HUES6 (cell line): ENCODE results near the gene CNNM4.

Experiments
- H3K27ac ChIP-seq: 2 replicates; pipeline ENCODE4 v1.7.0; 2013; ENCODE audit warnings: low read depth, mild to moderate bottlenecking, low read length, inconsistent platforms
- H3K27me3 ChIP-seq: 2 replicates; pipeline ENCODE4 v1.6.1; 2013; ENCODE audit warnings: low read length; ENCODE audit not compliant: control insufficient read depth, insufficient read depth
- H3K36me3 ChIP-seq: 2 replicates; pipeline ENCODE4 v1.6.1; 2013; ENCODE audit warnings: low read length; ENCODE audit not compliant: control insufficient read depth, insufficient read depth
- H3K4me1 ChIP-seq: 2 replicates; pipeline ENCODE4 v1.6.1; 2013; ENCODE audit warnings: low read length; ENCODE audit not compliant: control insufficient read depth, insufficient read depth
- H3K4me3 ChIP-seq: 2 replicates; pipeline ENCODE4 v1.5.1; 2013; ENCODE audit warnings: low read depth, low read length
- H3K9ac ChIP-seq: one replicate; pipeline ENCODE4 v1.6.1; 2013; ENCODE audit warnings: mild to moderate bottlenecking, low read length
- H3K9me3 ChIP-seq: 2 replicates; pipeline ENCODE4 v1.6.1; 2013; ENCODE audit warnings: low read depth, low read length; ENCODE audit not compliant: control insufficient read depth, insufficient read depth

Gene CNNM4

DNA sequence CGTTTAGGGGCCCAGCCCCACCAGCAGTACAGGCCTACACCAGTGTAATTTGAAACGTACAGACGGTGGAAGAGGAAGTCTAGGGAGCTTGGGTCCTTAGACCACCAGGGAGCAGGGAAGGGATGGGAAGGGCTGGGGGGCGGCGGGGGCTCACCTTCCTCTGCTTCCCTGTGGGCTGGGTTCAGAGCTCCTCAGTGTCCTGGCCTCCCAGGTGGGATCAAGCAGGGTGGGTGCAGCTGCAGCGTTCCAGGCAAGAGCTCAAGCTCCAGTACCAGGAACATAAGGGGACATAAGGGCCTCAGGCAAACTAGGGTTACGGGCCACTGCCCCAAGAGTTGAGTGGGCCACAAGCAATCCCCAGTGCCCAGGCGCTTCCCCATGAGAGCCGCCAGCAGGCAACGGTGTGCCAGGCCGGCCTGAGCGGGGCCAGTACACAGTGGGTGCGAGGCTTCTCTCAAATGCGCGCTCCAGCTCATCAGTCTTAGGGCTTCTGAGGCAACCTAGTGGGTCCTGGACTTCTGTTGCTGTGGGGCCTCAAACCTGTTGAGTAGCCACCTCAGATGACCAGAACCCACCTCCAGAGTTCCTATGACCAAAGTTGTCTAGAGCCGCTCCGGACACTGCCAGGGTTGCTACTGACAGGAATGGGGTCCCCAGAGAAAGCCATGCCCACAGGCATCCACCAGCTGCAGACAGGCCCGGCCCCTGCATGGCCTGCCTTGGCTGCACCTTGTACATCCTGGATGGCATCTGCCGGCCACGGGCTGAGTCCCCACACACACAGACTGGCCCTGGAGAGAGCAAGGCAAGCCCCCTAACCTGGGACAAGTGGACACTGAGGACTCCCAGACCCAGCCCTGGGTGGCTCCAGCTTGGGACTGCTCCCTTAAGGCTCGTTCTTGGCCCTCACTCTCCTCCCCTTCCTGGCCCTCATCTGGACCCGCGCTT lies 77.9 kb downstream of the CNNM4 start:
- Histone ChIP-seq H3K9ac (no peak overlapping the region), H3K9me3 (no peaks in the 10 kb centered on the region), H3K27me3 (no peaks in the 10 kb centered on the region), H3K36me3 (peaks cover 22% of the 10 kb centered on the region), H3K4me3 (no peak overlapping the region), H3K4me1 (peaks cover 16% of the 10 kb centered on the region), H3K27ac (no peak overlapping the region)

DNA sequence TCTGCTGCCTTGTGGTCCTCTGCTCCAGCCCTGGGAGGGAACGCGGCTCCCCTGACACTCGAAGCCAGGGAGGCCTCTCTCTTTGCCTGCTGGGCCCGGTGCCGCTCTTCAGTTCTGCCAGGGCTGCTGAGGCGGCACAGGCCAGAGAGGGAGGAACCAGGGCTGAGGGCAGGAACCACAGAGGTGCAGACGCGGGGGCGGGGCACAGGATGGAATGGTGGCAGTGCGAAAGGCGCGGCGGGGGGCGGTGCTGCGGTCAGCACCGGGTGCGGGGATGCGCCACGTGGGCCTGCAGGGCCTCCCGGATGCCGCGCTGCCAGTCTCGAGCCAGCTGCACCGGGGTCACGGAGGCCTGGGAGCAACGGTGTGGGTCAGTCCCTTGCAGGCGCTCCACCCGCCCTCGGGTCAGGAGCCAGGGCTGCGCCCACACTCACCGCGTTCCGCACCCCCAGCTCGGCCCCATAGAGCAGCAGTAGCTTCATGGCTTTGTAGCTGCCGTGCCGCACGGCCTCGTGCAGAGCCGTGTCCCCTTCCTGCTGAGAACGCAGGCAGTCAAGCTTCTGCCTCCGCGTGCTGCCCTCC lies 78.7 kb downstream of the CNNM4 start:
- peaks cover 22% of the 10 kb centered on the region for H3K36me3 ChIP-seq
- no peak overlapping the region for H3K27ac ChIP-seq
- peaks cover 16% of the 10 kb centered on the region for H3K4me1 ChIP-seq
- no peak overlapping the region for H3K9ac ChIP-seq
- no peaks in the 10 kb centered on the region for H3K9me3 ChIP-seq
- H3K27me3 ChIP-seq: no peaks in the 10 kb centered on the region
- H3K4me3 ChIP-seq: no peak overlapping the region

DNA sequence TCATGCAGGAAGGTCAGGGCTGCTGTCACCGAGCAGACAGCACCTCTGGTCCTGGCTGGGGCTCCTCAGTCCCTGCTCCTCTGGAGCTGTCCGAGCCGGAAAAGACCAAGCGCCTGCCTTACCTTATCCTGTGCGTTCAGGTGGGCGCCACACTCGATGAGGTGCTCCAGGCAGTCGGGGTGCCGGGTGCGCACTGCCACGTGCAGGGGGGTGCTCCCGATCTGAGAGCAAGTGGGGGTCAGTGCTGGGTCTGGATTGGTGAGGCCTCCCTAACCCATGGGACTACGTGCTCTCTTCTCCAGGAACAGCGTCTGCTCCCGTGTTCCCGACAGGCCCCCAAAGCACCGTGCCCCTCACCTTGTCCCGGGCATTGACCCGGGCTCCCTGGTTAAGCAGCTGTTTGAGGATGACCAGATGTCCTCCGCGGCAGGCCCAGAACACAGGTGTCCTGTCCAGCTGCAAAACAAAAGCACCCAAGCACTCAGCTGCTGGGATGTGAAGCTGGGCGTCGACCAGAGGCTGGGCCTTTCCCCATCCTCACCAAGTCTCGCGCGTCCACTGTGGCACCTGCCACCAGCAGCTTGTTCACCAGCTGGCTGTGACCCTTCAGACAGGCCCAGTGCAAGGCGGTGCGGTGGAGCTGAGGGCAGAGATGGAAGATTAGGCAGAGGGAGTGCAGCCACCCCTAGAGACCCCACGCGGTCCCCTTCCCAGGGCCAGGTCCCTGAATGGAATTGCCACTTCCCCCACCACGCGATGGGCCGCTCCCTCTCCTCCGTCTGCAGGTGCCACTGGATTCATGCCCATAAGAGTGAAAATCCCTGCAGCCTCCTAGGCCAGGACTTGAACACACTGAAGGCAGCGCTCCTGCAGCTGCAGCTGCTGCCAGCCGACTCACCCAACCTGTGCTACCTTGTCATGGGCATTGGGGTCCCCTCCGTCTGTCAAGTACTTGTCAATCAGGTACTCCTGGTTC lies 79.5 kb downstream of the CNNM4 start:
- no peak overlapping the region for H3K9ac ChIP-seq

DNA sequence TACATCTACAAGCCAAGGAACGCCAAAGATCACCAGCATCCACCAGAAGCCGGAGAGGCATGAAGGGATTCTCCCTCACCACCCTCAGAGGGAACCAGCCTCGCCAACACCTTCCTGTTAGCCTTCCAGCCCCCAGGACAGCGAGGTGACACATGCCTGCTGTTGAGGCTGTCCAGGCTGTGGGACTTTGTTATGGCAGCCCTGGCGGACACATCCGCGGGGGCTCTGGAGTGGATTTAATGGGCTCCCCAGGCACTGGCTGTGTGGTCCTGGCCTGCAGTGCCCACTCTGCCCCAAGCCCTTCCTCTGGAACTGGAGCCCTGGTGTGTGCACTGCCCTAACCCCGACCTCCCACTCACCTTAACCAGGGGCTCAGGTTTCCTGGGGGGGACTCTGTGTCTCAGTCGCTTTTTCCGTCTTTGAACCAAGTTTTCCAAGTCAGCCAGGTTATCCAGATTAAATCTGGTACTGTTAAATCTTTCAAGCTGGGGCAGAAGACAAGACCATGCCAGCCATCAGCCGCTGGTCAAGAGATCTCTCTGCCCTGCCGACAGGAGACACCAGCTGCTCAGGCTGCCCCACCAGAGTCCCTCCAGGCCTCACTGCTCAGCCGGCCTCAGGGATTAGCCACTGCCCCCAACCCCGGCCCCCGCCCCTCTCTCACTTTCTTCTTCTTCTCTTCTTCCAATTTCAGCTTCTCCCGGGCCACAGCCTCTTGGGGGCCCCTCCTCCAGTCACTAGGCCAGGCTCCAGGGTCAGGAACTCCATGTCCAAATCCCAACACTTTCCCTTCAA lies 81.2 kb downstream of the CNNM4 start:
- Histone ChIP-seq H3K36me3 (peaks cover 23% of the 10 kb centered on the region), H3K27ac (no peak overlapping the region)

More for the DNA sequence above, 79.5 kb downstream of the CNNM4 start:
- H3K9me3 ChIP-seq: no peaks in the 10 kb centered on the region
- no peak overlapping the region for H3K4me3 ChIP-seq
- peaks cover 21% of the 10 kb centered on the region for H3K36me3 ChIP-seq
- H3K4me1 ChIP-seq: peaks cover 16% of the 10 kb centered on the region
- H3K27ac ChIP-seq: no peak overlapping the region
- H3K27me3 ChIP-seq: no peaks in the 10 kb centered on the region

DNA sequence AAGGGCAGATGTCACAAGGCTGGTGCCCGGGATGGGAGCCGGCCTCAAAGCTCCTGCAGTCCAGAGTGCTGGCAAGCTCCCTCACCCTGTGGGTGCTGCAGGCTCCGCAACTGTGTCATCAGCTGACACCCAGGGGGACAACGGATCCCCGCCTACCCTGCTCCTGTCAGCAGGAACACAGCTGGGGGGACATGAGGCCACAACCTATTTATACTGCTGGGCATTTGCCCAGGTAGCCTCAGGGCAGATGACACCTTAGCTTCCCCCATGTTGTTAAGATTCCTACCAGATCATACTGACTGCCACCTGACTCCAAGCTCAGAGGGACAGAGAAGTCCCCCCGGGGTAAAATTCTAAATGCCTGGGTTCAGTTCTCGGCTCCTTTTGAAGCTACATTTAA lies 81.9 kb downstream of the CNNM4 start:
- H3K36me3 ChIP-seq: peaks cover 22% of the 10 kb centered on the region
- no peak overlapping the region for H3K9ac ChIP-seq
- no peaks in the 10 kb centered on the region for H3K27me3 ChIP-seq
- no peak overlapping the region for H3K27ac ChIP-seq
- peaks cover 11% of the 10 kb centered on the region for H3K4me1 ChIP-seq
- H3K9me3 ChIP-seq: no peaks in the 10 kb centered on the region
- no peak overlapping the region for H3K4me3 ChIP-seq

More for the DNA sequence above, 81.2 kb downstream of the CNNM4 start:
- H3K27me3 ChIP-seq: no peaks in the 10 kb centered on the region
- H3K4me3 ChIP-seq: no peak overlapping the region
- no peak overlapping the region for H3K9ac ChIP-seq
- H3K4me1 ChIP-seq: peaks cover 16% of the 10 kb centered on the region
- H3K9me3 ChIP-seq: no peaks in the 10 kb centered on the region

DNA sequence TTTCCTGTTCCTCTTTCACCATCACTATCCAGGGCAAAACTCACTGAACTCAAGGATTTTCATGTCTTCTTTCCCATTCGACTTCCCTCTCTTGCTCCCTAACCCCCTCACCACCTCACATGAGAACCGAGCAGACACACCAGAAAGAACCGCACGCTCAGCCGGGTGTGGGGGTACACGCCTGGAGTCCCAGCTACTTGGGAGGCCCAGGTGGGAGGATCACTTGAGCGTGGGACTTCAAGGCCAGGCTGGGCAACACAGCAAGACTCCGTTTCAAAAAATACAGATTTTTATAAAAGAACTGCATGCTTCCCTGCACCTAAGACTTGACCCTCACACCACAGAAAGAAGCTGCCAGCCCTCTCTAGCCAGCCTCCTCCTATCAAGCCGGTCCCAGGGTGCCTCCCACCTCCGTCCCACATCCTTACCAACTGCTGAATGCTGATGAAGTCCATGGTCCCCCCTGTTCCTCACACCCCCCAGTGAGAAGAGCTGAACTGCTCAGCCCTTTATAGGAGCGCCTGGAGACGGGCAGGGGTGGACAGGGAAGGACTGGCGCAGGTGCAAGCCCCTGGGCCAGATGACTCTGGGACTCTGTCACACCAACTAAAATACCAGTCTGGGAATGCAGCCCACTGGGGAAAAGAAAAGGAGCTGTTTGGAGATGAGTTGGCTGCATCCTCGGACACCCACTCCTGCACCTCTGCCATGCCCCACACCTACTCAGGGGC lies 83.0 kb downstream of the CNNM4 start, which contains the start of gene ANKRD23:
ANKRD23 (minus strand) TSS at position 484 of the 731 bp plus-strand sequence; CDS start at position 455, 29 bp downstream.
- Histone ChIP-seq H3K9ac (no peak within 1 kb of the TSS), H3K27ac (no peak within 1 kb of the TSS), H3K9me3 (no peaks in the 10 kb centered on the region), H3K27me3 (no peaks in the 10 kb centered on the region), H3K36me3 (peaks cover 26% of the 10 kb centered on the region), H3K4me1 (peaks cover 10% of the 10 kb centered on the region), H3K4me3 (no peak within 1 kb of the TSS)

DNA sequence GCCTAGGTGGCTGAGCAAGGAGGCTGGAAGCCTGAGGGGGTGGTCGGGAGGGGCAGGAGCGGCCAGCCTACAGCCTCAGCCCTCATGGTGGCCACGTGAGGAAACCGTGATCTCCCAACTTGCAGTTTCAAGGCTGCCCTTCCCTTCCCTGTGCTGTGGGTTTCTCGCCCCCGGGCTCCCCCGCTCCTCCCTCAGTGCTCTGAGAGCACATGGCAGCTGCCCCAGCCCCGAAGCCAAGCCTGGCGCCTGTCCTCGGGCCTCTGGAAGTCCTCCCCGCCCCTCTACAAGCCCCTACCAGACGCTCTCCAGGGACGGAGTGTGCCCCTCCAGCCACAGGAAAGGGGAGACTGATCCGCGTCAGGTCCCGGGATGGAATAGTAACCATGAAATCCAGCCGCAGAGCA lies 83.7 kb downstream of the CNNM4 start:
- no peaks in the 10 kb centered on the region for H3K27me3 ChIP-seq
- no peaks in the 10 kb centered on the region for H3K9me3 ChIP-seq
- no peak overlapping the region for H3K27ac ChIP-seq
- H3K36me3 ChIP-seq: peaks cover 27% of the 10 kb centered on the region
- peaks cover 4% of the 10 kb centered on the region; the same call in 1 of the 2 replicates for H3K4me1 ChIP-seq
- H3K4me3 ChIP-seq: no peak overlapping the region
- no peak overlapping the region for H3K9ac ChIP-seq

DNA sequence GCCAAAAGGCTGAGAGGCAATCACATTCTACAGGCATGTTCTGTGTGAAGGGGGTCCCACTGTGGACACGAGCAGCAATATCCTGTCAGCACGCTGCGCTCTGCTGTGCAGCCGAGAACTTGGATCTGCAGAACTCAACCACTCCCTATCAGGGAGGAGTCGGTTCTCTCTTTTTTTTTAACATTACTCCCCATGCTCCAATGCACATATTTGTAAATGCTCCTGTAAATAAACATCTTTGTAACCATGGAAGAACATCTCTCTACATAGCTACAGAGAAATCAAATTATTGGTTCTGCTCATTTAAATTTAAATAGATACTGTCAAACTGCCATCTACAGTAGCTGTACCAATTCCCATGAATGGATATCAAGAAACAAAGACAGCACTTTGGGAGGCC lies 86.1 kb downstream of the CNNM4 start:
- Histone ChIP-seq H3K27me3 (no peaks in the 10 kb centered on the region), H3K9me3 (no peaks in the 10 kb centered on the region), H3K27ac (no peak overlapping the region), H3K4me1 (peaks cover 4% of the 10 kb centered on the region; the same call in 1 of the 2 replicates), H3K36me3 (peaks cover 36% of the 10 kb centered on the region), H3K4me3 (no peak overlapping the region), H3K9ac (no peak overlapping the region)

DNA sequence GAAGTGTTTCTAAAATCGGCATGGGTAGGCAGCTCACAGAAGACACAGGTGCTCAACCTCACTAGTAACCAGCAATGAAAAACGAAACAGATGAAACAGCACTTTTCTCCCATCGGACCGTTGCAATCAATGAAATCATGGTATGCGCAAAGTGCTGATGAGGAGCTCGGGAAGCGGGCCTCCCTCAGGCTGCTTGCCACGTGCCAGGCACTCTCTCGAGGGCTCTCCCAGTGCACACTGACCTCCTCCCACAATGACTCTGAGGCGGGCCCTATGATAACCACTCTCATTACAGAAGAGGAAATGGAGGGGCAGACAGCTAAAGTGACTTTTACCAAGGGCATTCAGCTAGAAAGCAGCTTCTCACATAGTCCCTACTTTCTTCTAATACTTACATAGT lies 86.9 kb downstream of the CNNM4 start:
- peaks cover 41% of the 10 kb centered on the region for H3K36me3 ChIP-seq

More for the DNA sequence above, 86.9 kb downstream of the CNNM4 start:
- Histone ChIP-seq H3K9ac (no peak overlapping the region), H3K27ac (no peak overlapping the region), H3K4me1 (peaks cover 2% of the 10 kb centered on the region; the same call in 1 of the 2 replicates), H3K9me3 (no peaks in the 10 kb centered on the region), H3K27me3 (no peaks in the 10 kb centered on the region), H3K4me3 (no peak overlapping the region)
